Stimulated activated CD8-positive, alpha-beta memory T cell treated with anti-CD3 and anti-CD28 coated beads, Interleukin-2, amount 100 ng/mL, for 48 hours (primary cell): ENCODE measurements around the gene SIRPB1.
"Not testable (repeated sequence)": the region's sequence is repeated elsewhere in the genome, so short reads cannot be mapped to it uniquely, and the experiment has no call there.

Source experiments
- DNase-seq, 2 donors: peaks; one replicate each; pipeline ENCODE4 v3.0.0-alpha.2; 2020; ENCODE audit warnings: low read depth in 2 of 2

SIRPB1 gene

DNA sequence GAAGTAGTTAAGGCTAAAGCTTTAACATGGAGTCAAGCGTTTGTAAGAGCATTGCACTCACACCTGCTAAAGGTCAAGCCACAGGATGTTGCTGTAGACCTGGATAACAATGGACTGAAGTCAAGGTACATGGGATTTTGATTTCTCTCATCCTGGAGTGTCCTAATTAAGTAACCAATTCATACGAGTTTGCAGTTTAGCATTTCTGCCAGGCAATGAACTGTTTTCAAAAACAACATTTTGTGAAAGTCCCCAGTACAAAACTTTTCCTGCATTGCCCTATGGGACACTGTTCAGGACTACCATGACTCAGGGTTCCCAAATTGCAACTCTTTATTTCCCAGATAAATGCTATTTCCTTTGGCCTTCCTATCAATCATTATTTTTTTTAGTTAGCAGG is 17.4 kb upstream of the SIRPB1 start:
- no peak for DNase-seq

GRCh38 chr20:1636621-1637020 is 16.8 kb upstream of the SIRPB1 start:
- DNase-seq = no peak

- DNase-seq = no peak
Observed at GRCh38 chr20:1635291-1635979, 15.6 kb upstream of the SIRPB1 start.

- no peak for DNase-seq
Observed at GRCh38 chr20:1633535-1633934, 13.7 kb upstream of the SIRPB1 start.

GRCh38 chr20:1632178-1632577 is 12.4 kb upstream of the SIRPB1 start:
- peak in 1 of 2 donors; percentile 26 for DNase-seq

- no peak for DNase-seq
Observed at GRCh38 chr20:1631309-1632151, 11.7 kb upstream of the SIRPB1 start.

- DNase-seq = no peak
Observed at GRCh38 chr20:1630186-1630585, 10.4 kb upstream of the SIRPB1 start.

DNA sequence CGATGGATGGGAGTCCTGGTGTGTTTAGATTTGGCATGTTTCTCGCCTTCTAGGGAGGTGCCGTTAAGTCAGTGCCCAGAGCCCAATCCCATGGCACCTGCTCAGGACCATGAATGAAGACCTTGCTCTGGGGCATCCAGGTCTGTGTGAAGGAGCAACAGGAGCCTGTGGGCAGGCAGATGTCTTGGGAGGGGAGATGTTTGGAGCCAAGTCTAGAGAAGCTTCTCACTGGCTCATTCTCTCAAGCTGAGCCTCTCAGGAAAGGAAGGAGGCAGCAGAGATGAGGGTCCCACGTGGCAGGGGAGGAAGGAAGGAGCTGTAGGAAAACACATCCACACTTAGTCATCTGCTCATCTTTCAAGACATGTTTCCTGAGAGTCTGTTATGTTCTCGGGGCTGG is 9.5 kb upstream of the SIRPB1 start:
- DNase-seq = no peak

- DNase-seq = no peak
Observed at GRCh38 chr20:1628621-1629020, 8.8 kb upstream of the SIRPB1 start.

DNA sequence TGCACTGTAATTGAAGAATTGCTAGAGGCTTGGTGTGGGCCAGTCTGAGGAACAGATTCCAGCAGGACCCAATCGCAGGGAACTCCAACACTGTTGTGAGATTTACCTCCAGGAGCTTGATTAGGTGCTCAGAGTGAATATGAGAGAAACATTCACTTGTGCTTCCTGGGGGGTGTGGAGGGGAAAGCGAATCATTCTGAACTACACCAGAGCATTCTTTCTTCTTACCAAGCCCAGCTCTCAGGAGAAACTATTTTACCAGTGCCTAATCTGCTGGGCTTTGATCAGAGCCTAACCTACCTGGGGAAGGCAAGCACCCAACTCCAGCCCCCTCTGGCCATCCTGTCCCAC is 7.4 kb upstream of the SIRPB1 start:
- DNase-seq = no peak

DNA sequence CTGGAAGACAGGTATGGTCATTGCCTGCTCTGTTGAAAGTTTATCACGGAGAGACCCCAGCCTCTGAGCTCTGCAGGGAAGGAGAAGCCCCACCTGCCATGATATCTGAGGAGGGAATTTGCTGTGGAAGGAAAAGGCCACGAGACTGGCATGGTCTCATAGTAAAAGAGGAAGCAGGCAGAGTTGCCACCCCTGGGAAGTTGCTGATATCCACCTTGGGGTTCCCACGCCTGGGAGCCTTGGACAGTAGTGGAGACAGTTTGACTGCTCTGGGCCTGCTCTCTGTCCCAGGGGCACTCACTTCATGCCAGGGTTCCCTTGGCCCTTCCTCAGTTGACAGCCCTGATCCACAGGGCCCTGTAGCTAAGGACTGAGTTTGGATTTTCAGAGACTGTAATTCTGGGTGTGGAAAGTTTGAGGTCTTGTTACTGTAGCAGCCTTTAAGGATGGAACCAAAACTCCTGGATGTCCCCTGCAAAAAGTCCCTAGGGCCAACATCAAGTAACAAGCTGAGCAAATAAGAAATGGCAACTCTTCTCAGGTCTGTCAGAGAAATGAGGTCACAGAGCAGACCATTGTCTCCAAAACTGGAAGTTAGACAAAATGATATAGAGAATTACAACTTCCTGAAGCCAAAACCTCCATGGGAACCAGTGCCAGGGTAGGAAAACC is 6.9 kb upstream of the SIRPB1 start:
- DNase-seq = no peak

GRCh38 chr20:1625083-1625690 is 5.4 kb upstream of the SIRPB1 start:
- DNase-seq = no peak

DNA sequence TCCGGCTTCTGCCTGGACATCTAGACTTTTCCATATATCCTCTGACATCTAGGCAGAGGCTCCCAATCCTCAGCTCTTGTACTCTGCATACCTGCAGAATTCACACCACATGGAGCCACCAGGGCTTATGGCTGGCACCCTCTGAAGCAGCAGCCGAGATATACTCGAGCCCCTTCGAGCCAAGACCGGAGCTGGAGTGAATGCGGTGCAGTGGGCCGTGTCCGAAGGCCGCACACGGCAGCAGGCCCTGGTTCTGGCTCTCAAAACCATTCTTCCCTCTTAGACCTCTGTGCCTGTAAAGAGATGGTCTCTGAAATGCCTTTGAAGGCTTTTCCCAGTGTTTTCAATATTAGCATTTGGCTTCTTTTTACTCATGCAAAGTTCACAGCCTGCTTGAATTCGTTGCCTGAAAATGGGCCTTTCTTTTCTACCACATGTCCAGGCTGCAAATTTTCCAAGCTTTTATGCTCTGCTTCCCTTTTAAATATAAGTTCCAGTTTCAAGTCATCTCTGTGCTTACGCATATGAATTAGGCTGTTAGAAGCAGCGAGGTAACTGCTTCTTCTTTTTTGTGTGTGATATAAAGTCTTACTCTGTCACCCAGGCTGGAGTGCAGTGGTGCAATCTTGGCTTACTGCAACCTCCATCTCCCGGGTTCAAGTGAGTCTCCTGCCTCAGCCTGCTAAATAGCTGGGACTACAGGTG is 3.8 kb upstream of the SIRPB1 start:
- DNase-seq = no peak

GRCh38 chr20:1622450-1622849 is 2.6 kb upstream of the SIRPB1 start:
- no peak for DNase-seq

GRCh38 chr20:1621316-1621715 is 1.5 kb upstream of the SIRPB1 start:
- DNase-seq = no peak

- no peak for DNase-seq
Observed at GRCh38 chr20:1618954-1619540, 762 bp downstream of the SIRPB1 start.

GRCh38 chr20:1618479-1618878 is 1.3 kb downstream of the SIRPB1 start:
- DNase-seq = no peak

GRCh38 chr20:1616858-1617434 is 2.9 kb downstream of the SIRPB1 start:
- no peak for DNase-seq

DNA sequence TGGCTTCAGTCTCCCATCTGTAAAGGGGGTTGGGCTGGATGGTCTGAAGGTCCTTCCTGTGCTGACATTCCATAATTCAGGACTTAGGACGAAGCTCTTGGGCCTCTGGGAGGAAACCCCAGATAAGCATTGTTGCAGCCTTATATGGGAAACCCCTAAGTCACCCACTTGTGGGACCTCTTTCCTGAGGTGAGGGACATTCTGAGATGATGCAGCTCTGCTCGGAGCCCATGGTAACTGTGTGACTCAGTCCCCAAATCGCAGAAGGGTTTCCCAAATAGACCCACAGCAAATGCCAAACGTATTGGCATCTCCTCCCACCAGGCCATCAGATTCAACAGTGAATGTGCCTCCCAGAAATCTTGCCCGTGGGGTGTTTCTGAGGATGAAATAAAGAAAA is 9.4 kb downstream of the SIRPB1 start:
- DNase-seq = not testable (repeated sequence)

- DNase-seq = not testable (repeated sequence)
Observed at GRCh38 chr20:1608678-1609347, 11.0 kb downstream of the SIRPB1 start.
